Inferior parietal cortex (tissue), 1 donor: ENCODE data around the gene NEUROD4.
A peak's percentile ranks its signal among the peaks of the same experiment; 100 is the strongest.

ENCODE experiments used
- DNase-seq: peaks from one replicate; pipeline ENCODE4 v3.0.0-alpha.2; 2016; ENCODE audit errors: extremely low spot score

NEUROD4 gene

DNA sequence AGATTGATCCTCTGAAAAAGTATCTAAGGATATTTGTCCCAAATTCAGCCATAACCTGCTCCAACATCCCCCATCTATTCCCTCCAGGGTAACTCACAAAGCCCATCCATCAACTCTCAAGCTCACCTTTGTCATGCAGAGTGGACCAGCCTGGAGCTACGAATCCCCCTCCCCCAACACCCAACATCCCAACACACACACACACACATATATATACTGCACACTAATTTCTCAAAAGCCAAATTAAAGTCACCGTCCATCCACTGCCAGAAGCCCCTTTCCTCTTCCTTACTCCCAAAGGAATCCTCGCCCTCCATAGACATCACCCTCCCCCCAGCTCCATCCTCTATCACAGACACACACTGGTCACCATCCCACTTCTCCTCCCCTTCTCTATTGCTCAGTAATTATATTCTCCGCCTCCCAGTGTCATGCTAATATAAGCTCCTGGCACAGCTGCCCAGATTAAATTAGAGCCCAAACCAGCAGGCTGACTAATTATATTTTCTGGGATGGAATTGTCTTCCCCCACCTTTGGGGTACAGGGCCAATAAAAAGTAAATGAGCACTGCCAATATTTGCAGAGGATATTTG is 21.7 kb upstream of the NEUROD4 start:
- DNase-seq, result no peak

GRCh38 chr12:54998958-54999510 is 20.7 kb upstream of the NEUROD4 start:
- no peak for DNase-seq

DNA sequence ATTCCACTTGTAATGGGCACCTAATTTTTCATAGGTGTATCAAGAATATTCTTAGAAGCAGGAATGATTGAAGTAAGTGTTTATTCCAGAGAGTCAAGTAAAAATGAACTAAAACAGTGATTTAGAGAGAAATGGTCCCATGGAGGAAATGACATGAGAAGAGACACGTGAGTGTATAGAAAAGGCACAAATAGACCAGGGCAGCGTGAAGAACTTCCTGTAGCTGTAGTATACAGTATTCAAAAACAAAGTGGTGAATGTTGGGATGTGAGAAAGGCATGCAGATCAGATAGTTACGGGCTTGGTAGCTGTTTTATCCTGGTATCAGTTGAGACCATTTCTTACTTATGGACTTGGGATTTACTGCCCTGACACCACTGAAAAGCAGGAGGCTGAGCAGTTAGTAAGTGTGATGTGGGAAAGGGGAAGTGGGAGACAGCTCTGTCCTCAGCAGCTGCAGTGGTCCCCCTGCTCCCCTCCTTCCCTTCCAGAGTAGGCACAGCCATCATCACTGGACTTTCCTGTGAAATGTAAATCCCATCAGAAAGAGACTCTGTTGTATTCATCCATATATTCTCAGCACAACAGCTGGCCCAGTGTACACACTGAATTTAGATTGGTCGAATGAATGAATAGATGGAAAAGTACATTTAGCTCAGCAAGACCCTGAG is 18.4 kb upstream of the NEUROD4 start:
- DNase-seq, result no peak

GRCh38 chr12:55002355-55002754 is 17.4 kb upstream of the NEUROD4 start:
- no peak for DNase-seq

DNA sequence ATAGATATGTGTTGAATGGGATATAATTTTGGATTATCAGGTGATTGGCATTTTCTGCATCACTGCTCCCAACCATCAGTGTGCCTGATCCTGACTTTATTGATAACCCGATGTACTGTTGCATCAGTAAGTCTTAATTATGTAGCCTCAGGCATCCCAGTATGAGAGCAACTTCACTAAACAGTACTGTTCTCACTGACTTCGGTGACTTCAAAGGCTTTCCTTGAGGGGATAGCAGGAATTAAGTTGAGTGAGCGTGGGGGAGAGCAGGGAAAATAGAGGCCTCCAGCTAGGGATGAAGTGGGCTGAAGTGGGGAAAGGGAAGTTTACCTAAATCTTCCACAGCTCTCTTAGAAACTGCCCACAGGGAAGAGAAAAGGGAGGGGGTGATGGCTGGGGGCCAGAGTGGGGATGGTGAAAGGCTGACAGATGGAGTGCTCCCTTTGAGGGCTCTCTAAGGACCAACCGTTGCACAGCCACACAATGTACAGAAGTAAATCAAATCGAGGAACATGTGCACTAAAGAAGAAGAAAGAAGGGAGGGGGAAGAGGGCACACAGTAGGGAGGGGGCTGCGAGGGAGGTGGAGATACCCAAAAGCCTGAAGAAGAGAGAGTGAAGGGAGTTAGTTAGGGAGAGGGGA is 10.7 kb upstream of the NEUROD4 start:
- no peak for DNase-seq

- no peak for DNase-seq
Measured at GRCh38 chr12:55017416-55017925, 2.3 kb upstream of the NEUROD4 start.

GRCh38 chr12:55024575-55024974 is 4.8 kb downstream of the NEUROD4 start:
- no peak for DNase-seq

GRCh38 chr12:55025508-55025907 is 5.7 kb downstream of the NEUROD4 start:
- no peak for DNase-seq

DNA sequence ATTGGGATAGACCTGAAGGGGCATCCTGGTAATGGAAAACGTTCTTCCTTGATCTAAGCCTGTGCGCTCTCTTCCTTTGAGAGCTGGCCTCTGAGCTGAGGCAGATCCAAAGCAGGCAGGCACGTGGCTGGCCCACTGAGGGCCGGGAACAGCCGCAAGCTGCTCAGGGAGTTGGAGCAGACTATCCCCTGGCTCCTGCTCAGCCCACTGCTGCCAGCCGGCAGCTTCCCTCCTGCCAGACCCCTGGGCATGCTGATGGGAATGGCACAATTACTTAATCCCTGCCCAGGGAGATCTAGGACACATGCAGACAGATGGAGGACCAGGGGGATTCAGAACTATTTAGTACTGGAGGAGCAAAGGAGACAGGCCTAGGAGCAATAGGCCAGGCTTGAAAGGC is 14.4 kb downstream of the NEUROD4 start:
- DNase-seq, result peak; percentile 1

- no peak for DNase-seq
Measured at GRCh38 chr12:55036326-55037115, 16.7 kb downstream of the NEUROD4 start.

DNA sequence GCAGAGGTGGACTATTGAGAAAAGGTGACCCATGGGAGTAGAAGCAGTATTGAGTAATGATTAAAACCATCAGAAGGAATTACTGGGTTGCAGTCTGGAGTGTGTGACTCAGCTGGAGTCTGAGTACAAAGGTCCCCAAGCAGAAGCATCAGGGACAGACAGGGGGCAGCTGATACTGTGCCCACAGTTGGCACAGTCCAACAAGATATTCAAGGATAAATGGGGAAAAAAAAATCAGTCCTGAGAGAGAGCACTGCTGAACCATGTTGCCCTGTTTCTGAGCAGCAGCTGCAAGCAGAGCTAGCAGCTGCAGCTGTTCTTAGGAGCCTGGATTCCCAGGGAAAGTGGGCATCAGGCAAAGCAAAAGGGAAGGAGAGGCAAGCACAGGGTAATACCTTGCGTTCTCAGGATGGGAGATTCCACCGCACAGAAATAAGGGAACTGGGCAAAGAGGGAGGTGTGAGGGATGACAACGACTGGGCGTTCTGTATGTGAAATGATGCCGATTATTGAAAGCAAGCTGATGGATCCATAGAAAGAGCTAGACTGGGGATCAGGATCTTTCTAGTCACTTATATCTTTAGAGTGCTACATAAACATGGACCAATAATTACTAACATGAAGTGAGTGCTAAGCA is 17.7 kb downstream of the NEUROD4 start:
- DNase-seq, result no peak

GRCh38 chr12:55039395-55040354 is 19.9 kb downstream of the NEUROD4 start:
- DNase-seq, result no peak

DNA sequence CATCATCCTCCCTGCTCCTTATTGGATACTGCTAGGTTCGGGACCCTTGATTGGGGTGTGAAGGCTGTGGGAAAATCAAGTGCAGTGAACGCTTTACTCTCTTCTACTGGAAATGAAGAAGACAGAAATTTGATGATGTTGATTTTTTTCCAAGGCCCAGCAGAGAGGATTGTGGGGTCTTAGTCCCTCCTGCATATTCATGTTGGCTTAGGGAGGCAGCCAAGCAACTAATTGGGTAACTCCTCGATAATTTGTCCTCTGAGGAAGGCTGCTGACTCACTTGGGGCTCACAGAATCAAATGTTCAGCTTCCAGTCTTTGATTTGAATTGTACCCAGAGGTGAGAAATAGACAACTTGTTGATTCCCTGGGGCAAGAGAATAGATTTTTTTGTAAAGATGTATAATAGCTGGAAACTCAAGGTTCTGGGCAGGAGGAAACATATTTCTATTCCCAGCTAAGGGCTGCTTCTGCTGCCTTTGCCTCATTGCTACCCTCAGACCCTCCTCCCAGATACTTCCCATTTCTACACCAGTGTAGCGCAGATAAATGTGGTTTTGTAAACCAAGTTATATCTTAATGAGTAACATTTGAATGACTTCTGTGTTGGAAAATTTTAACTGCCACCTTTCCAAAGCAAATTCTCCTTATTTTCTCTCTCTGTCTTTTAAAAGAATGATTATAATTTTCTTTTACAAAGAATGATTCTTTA is 21.7 kb downstream of the NEUROD4 start:
- no peak for DNase-seq

DNA sequence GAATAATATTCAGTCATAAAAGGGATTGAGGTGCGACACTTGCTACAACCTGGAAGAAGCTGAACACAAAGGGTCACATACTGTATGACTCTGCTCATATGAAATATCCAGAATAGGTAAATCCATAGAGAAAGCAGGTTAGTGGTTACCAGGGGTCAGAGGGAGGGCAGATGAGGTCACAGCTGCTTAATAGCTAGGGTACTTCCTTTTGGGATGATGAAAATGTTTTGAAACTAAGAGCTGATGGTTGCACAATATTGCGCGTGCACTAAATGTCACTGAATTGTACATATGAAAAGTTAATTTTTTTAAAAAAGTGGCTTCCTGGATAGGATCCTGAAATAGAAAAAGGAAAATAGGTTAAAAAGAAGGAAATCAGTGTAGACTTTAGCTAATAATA is 23.8 kb downstream of the NEUROD4 start:
- DNase-seq, result no peak

GRCh38 chr12:55044135-55044534 is 24.4 kb downstream of the NEUROD4 start:
- no peak for DNase-seq

GRCh38 chr12:55049676-55050075 is 29.9 kb downstream of the NEUROD4 start:
- no peak for DNase-seq

DNA sequence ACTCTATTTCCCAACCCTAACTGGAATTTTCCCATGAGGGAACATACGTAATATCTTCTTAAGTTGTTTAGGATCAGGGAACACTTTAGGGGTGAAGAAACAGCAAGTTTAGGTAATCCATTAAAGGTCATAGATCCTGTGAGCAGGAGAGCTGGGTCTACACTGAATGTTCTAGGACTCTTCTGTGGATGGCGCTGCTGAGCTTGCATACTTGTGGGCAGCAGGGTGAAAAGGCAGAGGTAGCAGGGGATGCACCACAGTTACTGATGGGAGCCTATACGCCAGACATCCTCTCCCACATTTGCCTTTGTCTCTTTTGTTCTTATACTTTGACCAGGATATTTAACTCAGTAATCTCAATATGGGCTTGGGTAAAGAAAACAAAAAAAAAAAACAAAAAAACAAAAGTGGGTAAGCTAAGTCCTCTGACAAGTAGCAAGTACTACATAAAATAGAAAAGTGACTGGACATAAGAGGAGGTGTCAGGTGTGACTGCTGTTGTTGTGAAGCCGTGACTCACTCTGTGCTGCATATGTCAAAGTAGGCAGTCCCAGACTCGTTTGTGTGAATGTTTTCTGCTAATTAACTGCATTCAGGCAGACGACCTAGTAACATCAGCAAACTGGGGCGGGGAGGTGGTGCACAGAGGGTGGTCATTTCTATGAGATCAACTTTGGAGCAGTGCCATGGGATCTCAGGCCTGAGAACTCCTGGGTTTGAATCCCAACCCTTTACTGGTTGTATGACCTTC is 31.6 kb downstream of the NEUROD4 start:
- no peak for DNase-seq

DNA sequence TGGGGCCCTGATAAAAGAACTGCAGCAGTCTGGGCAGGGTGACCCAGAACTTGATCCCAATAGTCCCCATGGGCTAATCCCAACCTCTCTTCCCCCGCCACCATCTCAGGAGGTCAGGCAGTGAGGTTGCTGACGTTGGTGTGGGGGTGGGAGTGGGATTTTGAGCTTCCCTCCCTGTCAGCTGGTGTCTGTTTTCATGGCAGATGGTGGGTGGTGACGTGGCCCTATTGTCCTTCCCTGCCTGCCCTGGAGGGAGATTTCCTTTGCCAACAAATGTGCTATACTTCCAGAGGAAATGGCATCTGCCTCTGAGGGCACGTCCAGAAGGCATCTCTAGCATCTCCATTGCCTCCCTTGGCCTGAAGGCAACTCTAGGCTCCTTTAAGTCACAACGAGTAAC is 37.7 kb downstream of the NEUROD4 start:
- DNase-seq, result no peak

GRCh38 chr12:55058082-55058481 is 38.3 kb downstream of the NEUROD4 start:
- DNase-seq, result no peak
